HepG2 (cell line): ENCODE data around the gene TEAD1. TPM values are rescaled to one million over a fixed set of nuclear protein-coding genes. Genes with fewer than 3 reads are reported as not detected.

ENCODE experiments used
- ATAC-seq: fragments of 200-7000 bp; cut with Tn5 transposase; 3 replicates; pipeline ENCODE4 v1.9.1; 2020; ENCODE audit warnings: mild to moderate bottlenecking, moderate library complexity
- BruUV-seq: library from RNA; stranded (reverse); fragments of 400-500 nt; replicated peaks from 2 replicates; lab custom pipeline; 2021; lab: Mats Ljungman, UMichigan
- CTCF ChIA-PET: fragments of 300-600 bp; formaldehyde crosslinking; extraction: SDS; loops from one replicate; lab custom pipeline; 2021; ENCODE audit warnings: low total read pairs, inconsistent platforms, low intra/inter-chr PET ratio; lab: Yijun Ruan, JAX
- POLR2A ChIA-PET: fragments of 350-600 bp; sonication (Branson Sonifier 250); formaldehyde crosslinking; loops from one replicate; lab custom pipeline; 2020; ENCODE audit warnings: antibody characterized with exemption, inconsistent platforms; lab: Yijun Ruan, JAX
- DNase-seq: peaks from one replicate; pipeline ENCODE4 v3.0.0-alpha.2; 2015; ENCODE audit warnings: low spot score
- FAIRE-seq: peaks from 3 replicates; lab custom pipeline; 2011; peaks lifted over from hg19 to GRCh38; lab: Jason Lieb, UNC
- H2AFZ ChIP-seq: one replicate; pipeline ENCODE4 v1.6.1; 2011; ENCODE audit warnings: low read length, inconsistent platforms
- H3K27ac ChIP-seq: fragments of 300-600 bp; 3 replicates; pipeline ENCODE4 v1.8.0; 2011; ENCODE audit warnings: mixed run types, mild to moderate bottlenecking, mixed read lengths, low read length, inconsistent platforms; ENCODE audit not compliant: insufficient read depth; ENCODE audit errors: extremely low read length
- H3K27me3 ChIP-seq, 2 experiments: fragments of 200-600 bp in 1 of 2; 2 replicates in 1 of 2; 3 replicates in 1 of 2; pipeline versions ENCODE4 v1.6.0 to v1.8.0; 2011; ENCODE audit warnings: low read length in 2 of 2, mild to moderate bottlenecking in 2 of 2, moderate library complexity in 2 of 2, inconsistent platforms in 1 of 2; ENCODE audit not compliant: insufficient read depth in 2 of 2, control insufficient read depth in 1 of 2
- H3K36me3 ChIP-seq, 2 experiments: fragments of 200-600 bp in 1 of 2; replicated peaks in 1 of 2; 2 replicates in 1 of 2; 3 replicates in 1 of 2; pipeline versions ENCODE4 v1.5.1 to v1.8.0; 2011; ENCODE audit warnings: low read length in 2 of 2, inconsistent platforms in 1 of 2; ENCODE audit not compliant: insufficient read depth in 2 of 2, control insufficient read depth in 1 of 2
- H3K4me1 ChIP-seq: 2 replicates; pipeline ENCODE4 v1.5.1; 2012; ENCODE audit warnings: low read length, inconsistent platforms; ENCODE audit not compliant: insufficient read depth
- H3K4me2 ChIP-seq: 2 replicates; pipeline ENCODE4 v1.6.0; 2011; ENCODE audit warnings: low read depth, low read length, inconsistent platforms
- H3K4me3 ChIP-seq, 3 experiments: fragments of 200-600 bp in 1 of 3; sonication (generic), shearing (Covaris generic) in 1 of 3; replicated peaks in 1 of 3; 2 replicates each; pipeline ENCODE4 v1.5.1; 2011 to 2016; ENCODE audit warnings: low read length in 3 of 3, inconsistent platforms in 2 of 3, low read depth in 2 of 3, mild to moderate bottlenecking in 2 of 3, control low read depth in 1 of 3, mixed read lengths in 1 of 3; ENCODE audit not compliant: insufficient read depth in 1 of 3
- H3K79me2 ChIP-seq: one replicate; pipeline ENCODE4 v1.6.1; 2011; ENCODE audit warnings: low read length, inconsistent platforms; ENCODE audit not compliant: insufficient read depth
- H3K9ac ChIP-seq: 2 replicates; pipeline ENCODE4 v1.6.0; 2011; ENCODE audit warnings: mild to moderate bottlenecking, low read depth, low read length, inconsistent platforms; ENCODE audit not compliant: insufficient read depth
- H3K9me3 ChIP-seq: 2 replicates; pipeline ENCODE4 v1.5.1; 2012; ENCODE audit warnings: mild to moderate bottlenecking, low read length
- H4K20me1 ChIP-seq: 2 replicates; pipeline ENCODE4 v1.6.0; 2011; ENCODE audit warnings: inconsistent platforms, mild to moderate bottlenecking, low read length, moderate library complexity; ENCODE audit not compliant: insufficient read depth
- CEBPB ChIP-seq: IDR thresholded peaks from 2 replicates; pipeline ENCODE4 v1.6.1; 2011; ENCODE audit warnings: low read depth, low read length, improper control_type of control experiment, borderline replicate concordance
- ETV5 ChIP-seq: IDR thresholded peaks from 2 replicates; pipeline ENCODE4 v1.6.1; 2018; ENCODE audit warnings: missing biosample characterization, missing genetic modification reagents, inconsistent platforms, borderline replicate concordance
- GLI4 ChIP-seq: sonication (generic); formaldehyde crosslinking; IDR thresholded peaks from 2 replicates; pipeline ENCODE4 v1.5.1; 2020; ENCODE audit warnings: missing genetic modification reagents, mild to moderate bottlenecking, moderate library complexity, borderline replicate concordance
- KLF6 ChIP-seq: IDR thresholded peaks from 2 replicates; pipeline ENCODE4 v1.8.0; 2016; ENCODE audit warnings: missing biosample characterization, missing genetic modification reagents
- PLSCR1 ChIP-seq: sonication (generic); formaldehyde crosslinking; IDR thresholded peaks from 2 replicates; pipeline ENCODE4 v1.5.0; 2020; ENCODE audit warnings: missing genetic modification reagents, mild to moderate bottlenecking, borderline replicate concordance
- ZBTB38 ChIP-seq: sonication (generic); formaldehyde crosslinking; IDR thresholded peaks from 2 replicates; pipeline ENCODE4 v1.5.1; 2020; ENCODE audit warnings: mild to moderate bottlenecking, missing genetic modification reagents
- ZBTB40 ChIP-seq, 2 experiments: fragments of 450-650 bp in 1 of 2; sonication (generic) in 1 of 2; formaldehyde crosslinking in 1 of 2; IDR thresholded peaks; 2 replicates each; pipeline versions ENCODE4 v1.6.1 to v1.8.0; 2016 to 2022; ENCODE audit warnings: antibody characterized with exemption in 1 of 2, mild to moderate bottlenecking in 1 of 2, missing genetic modification reagents in 1 of 2
- WGBS: methylation state at CpG from one replicate; pipeline ENCODE4 v1.1.6; 2017; ENCODE audit warnings: low lambda C conversion rate; 5-methylcytosine and 5-hydroxymethylcytosine counted together
- in situ Hi-C: cut with HindIII; loops from 2 replicates; pipeline ENCODE4 v1.10.0; 2017; ENCODE audit warnings: low pct_unique_long_range_greater_than_20kb; ENCODE audit not compliant: extremely low pct_ligation_motif_present
- intact Hi-C: fragments of 100-400 bp; cut with micrococcal nuclease; formaldehyde crosslinking; loops from one replicate; pipeline ENCODE4 v1.10.0; 2022; ENCODE audit not compliant: unreplicated experiment
- polyA plus RNA-seq, 8 experiments: library from polyadenylated mRNA; depleted of rRNA in 3 of 8; stranded (reverse) in 7 of 8; unstranded in 1 of 8; fragments of >200 nt; fragmentation: Illumina TruSeq in 4 of 8; extraction: Trizol in 4 of 8; gene quantifications; 2 replicates each; pipeline versions ENCODE4 v1.2.1 to v1.2.3, GENCODE V29; 2011 to 2016; ENCODE audit warnings: low read depth in 4 of 8, missing spikeins in 1 of 8, mixed read lengths in 1 of 8; ENCODE audit not compliant: insufficient read depth in 1 of 8
- total RNA-seq, 5 experiments: library from RNA; depleted of rRNA; stranded (reverse); fragments of >200 nt; fragmentation: Illumina TruSeq; extraction: Trizol; gene quantifications; 2 replicates each; pipeline ENCODE4 v1.2.3, GENCODE V29; 2016; ENCODE audit warnings: low read depth in 1 of 5

The TEAD1 gene
- total and polyA plus RNA-seq, 2 of the 13 experiments (the other 11 are each of a cell fraction or from before 2014, with no cell fraction given): 20.1 to 30.5 TPM

DNA sequence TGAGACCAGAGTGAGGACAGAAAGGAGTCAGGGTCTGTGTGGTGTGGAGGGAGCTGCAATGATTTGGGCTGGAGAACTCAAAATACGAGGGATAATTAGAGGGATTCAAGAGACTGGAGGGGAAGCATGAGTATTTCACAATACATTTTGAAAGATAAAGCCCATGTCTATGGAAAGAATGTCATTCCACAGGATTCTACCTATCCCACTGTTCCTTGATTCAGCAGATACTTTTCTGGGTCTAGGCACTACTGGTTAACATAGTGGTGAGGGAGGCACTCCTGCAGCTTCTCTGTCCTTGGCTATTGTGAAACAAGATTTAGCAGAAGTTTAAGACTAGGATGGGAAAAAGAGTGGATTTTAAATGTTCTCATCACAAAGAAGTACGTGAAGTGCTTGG lies 262.0 kb downstream of the TEAD1 start:
- in situ Hi-C loops: no loop called here
- Histone ChIP-seq H2AFZ (no peak overlapping the region), H3K4me2 (no peak overlapping the region), H3K9ac (no peak overlapping the region), H3K4me1 (peaks cover 3% of the 10 kb centered on the region), H3K79me2 (no peaks in the 10 kb centered on the region), H3K27me3 (no peaks in the 10 kb centered on the region; a peak in 1 of 5 replicates), H3K9me3 (no peaks in the 10 kb centered on the region), H3K27ac (no peak overlapping the region), H4K20me1 (no peaks in the 10 kb centered on the region), H3K36me3 (peaks cover 19 to 43% of the 10 kb centered on the region in 2 experiments; a peak in 4 of 5 replicates), H3K4me3 (no peak overlapping the region)
- intact Hi-C loops: no loop called here
- BruUV-seq: no TSS peak
- CTCF ChIA-PET: no interaction called here
- peak; percentile 41; the same call in 1 of the 2 replicates for TF ChIP-seq CEBPB
- no peak for TF ChIP-seq ZBTB38 (CRISPR knock-in tag)
- 89% methylated on average over 2 of the region's 2 CpGs for WGBS
- FAIRE-seq (no peak), DNase-seq (no peak), ATAC-seq (no peak)
- POLR2A ChIA-PET: no interaction called here

DNA sequence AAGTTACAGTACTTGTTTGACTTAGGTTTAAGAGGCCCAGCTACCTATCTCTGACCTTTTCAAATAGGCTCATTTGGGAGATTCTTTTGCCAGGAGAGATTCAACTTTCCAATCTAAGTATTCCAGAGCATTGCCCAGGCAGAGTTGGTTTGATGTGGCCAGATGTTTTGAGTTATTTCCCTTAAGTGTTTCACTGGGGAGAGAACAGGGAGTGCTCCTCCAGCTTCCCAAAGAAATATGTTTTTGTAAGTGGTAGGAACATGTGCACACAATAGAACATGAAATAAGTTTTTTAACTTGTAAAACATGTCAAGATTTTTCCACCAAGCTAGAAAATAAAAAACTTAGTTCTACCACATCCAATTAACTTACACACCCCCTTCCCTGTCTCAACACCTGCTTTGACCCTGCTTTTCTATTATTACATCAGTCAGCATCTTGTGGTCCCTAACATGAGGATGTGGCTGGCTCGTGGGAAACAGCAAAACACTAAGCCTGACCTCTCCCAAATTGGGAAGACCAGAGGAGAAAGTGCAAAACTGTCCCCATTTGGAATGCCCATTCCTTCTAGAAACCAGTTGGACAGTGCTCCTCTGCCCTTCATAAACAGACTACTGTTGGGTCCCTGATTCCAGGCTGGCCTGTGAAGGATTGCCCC lies 264.5 kb downstream of the TEAD1 start:
- BruUV-seq: no TSS peak
- POLR2A ChIA-PET: no interaction called here
- Histone ChIP-seq H2AFZ (no peak overlapping the region), H3K9ac (no peak overlapping the region), H4K20me1 (no peaks in the 10 kb centered on the region), H3K27ac (no peak overlapping the region), H3K4me1 (no peaks in the 10 kb centered on the region), H3K36me3 (peaks cover 16 to 46% of the 10 kb centered on the region in 2 experiments; a peak in 4 of 5 replicates), H3K9me3 (no peaks in the 10 kb centered on the region), H3K79me2 (no peaks in the 10 kb centered on the region), H3K27me3 (no peaks in the 10 kb centered on the region), H3K4me2 (no peak overlapping the region), H3K4me3 (no peak overlapping the region)
- ATAC-seq (no peak), FAIRE-seq (no peak), DNase-seq (no peak)
- 100% methylated on average over 1 of the region's 1 CpG for WGBS
- in situ Hi-C loops (no loop called here), intact Hi-C loops (no loop called here)
- CTCF ChIA-PET: no interaction called here
- TF ChIP-seq GLI4 (CRISPR knock-in tag) (no peak), KLF6 (CRISPR knock-in tag) (no peak), PLSCR1 (CRISPR knock-in tag) (no peak), ETV5 (CRISPR knock-in tag) (no peak), ZBTB40 (IDR thresholded peaks at IDR 0.05) (no peak), ZBTB40 (CRISPR knock-in tag; IDR thresholded peaks at IDR 0.05) (no peak)
